GM18868 (cell line): ENCODE measurements around the gene ATE1.

Experiments used
- ATAC-seq: cut with Tn5 transposase; IDR thresholded peaks from one replicate; pipeline ENCODE4 v1.9.1; 2021; ENCODE audit warnings: mild to moderate bottlenecking, moderate library complexity; ENCODE audit not compliant: unreplicated experiment

ATE1 gene

DNA sequence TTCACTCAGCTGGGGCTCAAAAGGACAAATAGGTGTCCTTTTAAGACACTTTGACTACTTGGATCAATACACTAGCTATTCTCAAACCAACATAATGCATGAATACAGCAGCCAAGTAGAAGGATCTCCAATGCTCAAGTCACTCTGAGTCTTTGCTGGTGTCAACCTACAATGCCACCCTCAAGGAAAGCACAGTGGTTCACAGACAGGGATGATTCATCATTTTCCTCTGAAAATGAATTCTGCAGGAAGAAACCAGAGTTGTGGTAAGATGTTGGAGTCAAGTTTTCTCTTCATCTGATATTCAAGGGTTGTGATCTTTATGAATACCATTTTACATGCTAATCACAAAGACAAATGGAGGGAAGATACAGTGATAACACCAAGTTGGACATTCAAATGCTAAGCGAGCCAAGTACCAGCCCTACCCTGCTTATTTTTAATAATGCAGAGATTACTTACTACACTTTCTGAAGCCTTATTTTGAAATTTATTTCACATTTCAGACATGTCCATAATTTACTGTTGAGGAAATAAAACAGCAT is 186.5 kb downstream of the ATE1 start:
- ATAC-seq: no peak

DNA sequence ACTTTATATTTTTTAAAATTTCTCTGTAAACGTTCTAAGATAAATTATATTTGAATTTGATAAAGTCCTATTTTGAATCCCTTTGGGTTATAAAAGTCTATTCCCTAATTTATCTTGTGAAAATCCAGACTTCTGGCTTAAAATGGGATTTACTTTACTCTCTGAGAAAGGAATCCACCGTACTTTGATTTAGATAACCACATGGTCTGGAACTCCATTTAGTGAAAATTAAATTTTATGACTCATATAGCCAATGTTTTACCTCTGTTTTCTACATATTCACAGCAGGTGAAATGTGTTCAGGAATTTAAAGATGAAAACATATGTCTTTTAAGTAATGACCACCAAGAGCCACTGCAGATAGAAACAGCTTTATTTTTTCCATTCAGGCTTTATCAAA is 187.8 kb downstream of the ATE1 start:
- ATAC-seq: no peak

DNA sequence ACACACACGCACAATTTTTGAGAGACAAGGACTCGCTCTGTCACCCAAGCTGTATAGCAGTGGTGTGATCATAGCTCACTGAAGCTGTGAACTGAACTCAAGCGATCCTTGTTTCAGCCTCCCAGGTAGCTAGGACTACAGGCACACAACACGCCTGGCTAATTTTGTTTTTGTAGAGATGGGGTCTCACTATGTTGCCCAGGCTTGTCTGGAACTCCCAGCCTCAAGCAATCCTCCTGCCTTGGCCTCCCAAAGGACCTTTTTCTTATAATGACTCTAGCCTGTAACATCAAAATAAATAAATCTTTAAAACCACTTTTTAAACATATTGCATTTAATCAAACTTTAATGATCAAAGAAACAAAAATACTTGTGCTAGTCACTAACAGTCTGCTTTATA is 188.7 kb downstream of the ATE1 start:
- ATAC-seq: no peak

DNA sequence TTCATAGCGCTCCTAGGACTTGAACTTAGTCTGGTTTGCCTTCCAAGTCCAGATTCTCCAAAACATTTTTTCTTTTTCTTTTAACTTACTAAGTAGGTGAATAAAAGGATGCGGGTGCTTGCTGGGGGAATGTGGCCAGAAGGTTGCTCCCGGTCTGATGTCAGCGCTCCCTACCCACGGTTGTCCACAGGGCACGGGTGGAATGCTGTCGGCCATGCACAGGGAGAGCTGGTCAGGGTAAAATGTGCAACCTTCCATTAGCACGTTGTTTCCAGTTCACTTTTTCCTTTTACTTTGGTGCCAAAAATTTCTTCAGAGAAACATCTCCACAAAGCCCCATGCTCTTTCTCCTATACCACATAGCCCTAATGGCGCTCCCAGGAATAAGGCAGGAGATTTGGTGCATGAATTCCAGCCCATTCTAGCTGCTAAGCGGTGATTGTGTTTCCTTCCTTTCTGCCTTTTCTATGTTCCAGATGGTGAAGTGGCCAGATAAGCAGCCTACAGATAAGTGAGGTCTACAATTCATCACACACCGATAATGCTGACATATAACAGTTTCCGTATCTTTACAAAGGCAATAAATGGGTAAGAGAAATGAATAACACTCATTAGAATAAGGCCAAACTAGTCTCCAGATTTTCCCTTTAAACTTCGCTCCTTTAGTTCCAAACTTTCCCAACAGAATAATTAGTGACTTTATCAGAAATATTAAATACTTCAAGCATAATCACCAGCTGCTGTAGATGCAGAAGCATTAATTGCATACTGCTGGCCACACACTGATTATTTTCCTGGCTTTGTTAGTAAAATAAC is 191.3 kb downstream of the ATE1 start:
- no peak for ATAC-seq

DNA sequence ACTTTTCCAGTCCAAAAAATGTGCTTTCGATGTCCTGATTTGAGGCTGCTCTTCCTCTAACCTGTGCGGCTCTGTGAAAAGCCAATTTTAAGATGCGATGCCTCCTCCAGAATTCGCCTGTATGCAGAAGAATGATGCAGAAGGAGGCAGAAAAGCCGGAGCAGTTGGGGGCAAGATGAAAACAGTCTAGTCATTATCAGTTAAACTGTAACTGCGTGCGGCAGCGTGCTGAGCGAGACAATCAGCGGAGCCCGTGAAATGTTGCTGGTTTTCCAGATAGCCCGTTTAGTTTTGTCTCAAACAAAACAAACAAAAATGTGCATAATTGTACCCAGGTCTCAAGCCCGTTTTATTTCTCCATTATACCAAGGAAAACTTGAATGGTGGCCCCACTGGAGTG is 192.6 kb downstream of the ATE1 start:
- ATAC-seq: no peak

DNA sequence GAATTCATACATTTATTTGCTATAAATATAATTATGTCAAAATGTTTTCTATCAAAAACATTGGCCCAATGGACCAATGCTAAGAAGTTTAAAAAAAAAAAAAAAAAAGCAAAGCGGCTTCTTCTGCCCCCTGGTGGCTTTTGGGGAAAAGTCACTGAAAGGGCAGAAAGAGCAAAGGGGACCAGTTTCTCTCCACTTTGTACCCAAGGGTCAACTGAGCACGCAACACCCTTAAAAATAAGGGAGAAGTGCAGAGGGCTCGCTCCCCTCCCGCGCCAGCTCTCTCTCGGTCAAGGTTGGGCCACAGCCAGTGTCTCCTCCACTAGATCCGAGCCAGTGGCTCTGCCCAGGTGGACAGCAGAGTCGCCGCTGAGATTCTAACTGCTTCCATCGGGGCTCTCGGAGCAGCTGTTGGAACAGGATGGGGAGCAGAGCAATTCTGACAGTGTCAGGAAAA is 193.2 kb downstream of the ATE1 start:
- ATAC-seq: no peak

DNA sequence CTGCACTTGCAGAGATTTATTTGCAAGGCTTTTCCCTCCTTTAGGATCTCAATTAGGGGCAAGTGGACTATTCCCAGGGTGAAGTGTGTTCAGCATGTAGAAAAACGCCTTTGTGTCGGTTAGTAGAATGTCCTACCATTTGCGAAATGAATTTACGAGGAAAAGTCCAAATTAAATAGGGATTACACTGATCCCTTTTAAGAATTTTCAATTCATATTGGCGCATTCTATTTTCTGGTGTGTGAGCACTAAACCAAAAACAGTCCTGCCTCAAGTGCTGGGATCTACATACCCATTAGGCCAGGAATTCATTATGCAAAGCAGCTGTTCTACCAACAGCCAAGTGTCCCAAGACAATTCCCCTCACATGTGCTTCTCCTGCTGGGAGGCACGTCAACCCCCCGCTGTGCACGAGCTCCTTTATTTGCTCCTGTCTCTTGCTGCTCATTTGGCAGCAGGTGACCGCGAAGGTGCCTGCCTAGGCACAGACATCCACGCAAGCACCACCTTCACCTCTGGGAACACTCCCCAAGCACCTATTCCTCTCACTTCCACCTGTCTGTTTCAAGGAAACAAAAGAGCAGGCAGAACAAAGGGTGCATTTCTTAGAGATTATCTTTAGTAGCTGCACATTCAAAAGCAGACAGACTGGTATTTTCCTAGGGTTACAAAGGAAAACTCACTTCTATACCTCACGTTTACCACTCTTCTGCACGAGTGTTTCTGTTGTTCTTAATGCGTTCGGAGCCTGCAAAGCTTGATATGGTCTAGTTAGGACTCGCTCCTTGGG is 195.0 kb downstream of the ATE1 start:
- no peak for ATAC-seq

DNA sequence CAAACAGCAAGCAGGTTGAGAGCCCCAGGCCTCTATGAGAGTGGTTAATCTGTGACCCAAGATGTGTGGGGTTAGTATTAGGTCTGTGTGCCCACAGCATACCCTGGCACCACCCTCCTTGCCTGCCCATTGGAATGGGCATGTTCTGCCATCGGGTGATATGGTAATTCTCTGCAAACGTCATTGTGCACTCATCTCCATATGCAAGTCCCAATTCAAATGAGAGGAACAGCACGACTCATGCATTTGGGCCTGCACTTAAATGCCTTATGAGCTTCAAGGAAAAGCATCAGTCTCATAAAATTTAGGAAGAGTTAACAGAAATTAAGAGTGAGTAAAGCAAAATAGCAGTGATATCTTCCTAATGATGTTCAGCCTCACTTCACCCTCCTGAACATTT is 195.7 kb downstream of the ATE1 start:
- no peak for ATAC-seq

DNA sequence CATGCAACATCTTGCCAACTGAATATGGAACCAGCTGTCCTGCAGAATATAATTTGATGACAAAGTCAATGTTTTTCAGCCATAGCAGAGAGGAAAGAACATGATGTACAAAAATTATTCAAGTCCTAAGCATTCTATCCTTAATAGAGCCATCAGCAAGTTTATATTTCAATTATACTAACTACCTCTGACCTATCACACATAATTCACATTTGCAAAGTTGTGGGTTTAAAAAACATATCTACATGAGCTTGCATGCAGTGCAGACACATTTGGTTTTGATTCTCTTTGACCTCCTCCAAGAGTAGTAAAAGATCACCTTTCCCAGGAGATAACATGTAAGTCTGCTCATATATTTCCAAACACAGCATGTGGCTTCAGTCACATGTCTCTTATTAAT is 203.5 kb downstream of the ATE1 start:
- ATAC-seq: no peak

DNA sequence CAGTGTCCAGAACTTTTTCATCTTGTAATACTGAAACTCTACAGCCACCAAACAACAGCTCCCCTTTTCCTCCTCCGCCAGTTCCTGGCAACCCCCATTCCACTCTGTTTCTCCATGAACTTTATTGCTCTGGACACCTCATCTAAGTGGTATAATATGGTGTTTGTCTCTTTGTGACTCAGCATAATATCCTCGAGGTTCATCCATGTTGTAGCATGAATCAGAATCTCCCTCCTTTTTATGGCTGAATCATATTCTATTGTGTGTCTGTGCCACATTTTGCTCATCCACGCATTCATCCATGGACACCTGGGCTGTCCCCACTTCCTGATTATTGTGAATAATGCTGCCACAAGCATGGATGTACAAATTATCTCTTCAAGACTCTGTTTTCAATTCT is 205.2 kb downstream of the ATE1 start:
- ATAC-seq: no peak

DNA sequence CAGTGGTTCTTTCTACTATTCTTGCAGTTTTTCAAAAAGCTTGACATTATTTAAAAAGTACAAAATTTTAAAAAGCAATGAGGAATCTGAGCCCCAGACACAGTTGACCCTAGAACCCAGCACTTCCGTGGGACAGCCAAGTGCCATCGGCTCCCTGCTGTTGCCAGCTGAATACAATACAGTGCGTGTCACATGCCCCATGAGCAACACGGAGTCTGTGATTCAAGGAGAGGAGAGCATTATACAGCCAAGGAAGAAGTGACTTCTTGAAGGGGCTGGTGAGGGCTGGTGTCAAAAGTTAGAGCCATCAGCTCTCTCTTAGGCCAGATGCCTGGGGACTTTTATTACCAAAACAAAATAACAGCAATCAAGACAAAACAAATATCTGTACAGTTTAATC is 206.6 kb downstream of the ATE1 start:
- ATAC-seq: no peak

DNA sequence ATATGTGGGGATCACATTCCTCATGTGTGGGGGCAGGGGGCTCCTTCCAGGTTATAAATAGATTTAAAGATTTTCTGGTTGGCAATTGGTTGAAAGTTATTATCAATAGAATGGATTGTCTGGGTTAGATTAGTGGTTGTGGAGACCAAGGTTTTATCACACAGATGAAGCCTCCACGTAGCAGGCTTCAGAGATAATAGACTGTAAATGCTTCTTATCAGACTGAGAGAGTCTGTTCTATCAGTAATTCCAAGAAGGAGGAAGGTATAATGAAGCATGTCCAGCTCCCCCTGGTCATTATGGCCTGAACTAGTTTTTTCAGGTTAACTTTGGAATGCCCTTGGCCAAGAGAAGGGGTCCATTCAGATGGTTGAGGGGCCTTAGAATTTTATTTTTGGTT is 211.9 kb downstream of the ATE1 start:
- ATAC-seq: no peak

DNA sequence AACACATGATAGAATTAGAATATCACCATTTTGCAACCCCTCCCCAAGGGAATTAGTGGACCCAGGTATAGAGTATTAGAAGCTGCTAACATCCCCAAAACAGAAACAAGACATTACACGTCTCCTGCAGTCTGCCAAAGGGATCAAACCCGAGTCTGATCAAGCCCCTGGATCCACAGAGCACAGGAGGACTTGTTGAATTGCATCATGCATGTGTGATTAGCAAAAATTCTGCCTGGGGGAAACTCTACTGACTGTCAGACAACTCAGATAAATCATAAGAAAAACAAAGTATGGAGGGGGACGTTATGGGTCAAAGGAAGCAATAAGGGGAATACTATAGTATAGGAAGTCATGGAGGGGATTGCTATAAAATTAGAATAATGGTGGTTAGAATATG is 212.8 kb downstream of the ATE1 start:
- no peak for ATAC-seq

DNA sequence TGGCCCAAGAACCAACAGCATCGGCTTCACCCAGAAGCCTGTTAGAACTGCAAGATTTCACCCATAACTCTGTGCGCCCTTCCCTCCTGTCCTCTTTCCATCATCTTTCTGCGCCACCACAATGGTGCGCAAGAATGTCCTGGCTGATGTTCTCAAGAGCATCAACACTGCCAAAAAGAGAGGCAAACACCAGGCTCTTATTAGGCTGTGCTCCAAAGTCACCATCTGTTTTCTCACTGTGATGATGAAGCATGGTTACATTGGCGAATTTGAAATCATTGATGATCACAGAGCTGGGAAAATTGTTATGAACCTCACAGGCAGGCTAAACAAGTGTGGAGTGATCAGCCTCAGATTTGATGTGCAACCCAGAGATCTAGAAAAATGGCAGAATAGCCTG is 214.3 kb downstream of the ATE1 start:
- no peak for ATAC-seq

DNA sequence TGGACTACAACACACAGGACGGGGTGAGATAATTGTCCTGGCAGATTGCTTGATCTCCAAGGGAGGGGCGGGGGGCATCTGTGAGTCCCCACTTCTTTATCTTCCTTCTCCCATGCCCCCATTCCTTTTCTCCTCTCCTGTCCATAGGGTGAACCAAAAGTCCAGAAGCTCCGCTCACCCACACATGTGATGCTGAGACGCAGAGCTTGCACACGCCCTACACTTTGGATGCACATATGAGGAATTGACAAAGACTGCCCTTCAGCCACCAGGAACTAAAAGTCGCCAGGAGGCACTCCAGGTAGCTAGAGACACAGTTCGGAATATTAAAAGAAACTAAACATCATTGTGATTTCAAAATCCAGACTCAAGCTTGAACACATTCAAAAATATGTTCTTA is 216.9 kb downstream of the ATE1 start:
- ATAC-seq: no peak

DNA sequence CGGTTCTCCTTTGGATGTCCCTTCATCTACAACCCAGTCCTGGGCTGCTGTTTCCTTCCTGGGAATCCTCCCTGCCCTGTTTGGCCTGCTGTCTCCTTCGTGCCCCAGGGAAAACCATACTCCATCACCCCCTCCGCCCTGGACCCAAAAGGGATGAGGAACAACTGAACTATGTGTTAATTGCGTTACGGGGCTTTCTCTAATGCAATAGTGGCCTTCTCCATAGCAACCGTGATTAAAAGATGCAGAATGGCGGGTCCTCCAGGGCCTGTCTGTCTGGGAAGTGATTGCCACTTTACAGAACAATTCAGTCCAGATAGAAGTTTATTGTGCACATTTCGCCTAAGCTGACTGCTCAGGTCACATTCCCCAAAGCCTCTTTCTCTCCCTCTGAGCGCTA is 217.6 kb downstream of the ATE1 start:
- no peak for ATAC-seq

DNA sequence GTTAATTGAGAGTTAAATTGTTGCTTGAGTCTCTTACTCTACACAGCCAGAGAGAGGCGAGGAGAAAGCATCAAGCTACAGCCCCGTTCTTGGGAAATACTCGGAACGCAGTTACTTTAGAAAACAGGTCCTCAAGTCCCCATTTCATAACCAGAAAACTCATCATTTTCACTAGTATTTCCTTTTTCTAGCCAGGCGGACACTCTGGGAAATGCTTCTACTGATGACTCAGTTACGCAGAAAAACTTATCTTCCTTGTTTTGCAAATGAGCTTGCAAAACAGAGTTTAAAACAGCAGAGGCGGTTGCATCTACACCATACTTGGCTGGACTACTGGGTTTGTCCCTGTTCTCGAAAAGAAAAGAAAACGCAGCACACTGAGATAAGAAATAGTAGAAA is 218.2 kb downstream of the ATE1 start:
- ATAC-seq: no peak

DNA sequence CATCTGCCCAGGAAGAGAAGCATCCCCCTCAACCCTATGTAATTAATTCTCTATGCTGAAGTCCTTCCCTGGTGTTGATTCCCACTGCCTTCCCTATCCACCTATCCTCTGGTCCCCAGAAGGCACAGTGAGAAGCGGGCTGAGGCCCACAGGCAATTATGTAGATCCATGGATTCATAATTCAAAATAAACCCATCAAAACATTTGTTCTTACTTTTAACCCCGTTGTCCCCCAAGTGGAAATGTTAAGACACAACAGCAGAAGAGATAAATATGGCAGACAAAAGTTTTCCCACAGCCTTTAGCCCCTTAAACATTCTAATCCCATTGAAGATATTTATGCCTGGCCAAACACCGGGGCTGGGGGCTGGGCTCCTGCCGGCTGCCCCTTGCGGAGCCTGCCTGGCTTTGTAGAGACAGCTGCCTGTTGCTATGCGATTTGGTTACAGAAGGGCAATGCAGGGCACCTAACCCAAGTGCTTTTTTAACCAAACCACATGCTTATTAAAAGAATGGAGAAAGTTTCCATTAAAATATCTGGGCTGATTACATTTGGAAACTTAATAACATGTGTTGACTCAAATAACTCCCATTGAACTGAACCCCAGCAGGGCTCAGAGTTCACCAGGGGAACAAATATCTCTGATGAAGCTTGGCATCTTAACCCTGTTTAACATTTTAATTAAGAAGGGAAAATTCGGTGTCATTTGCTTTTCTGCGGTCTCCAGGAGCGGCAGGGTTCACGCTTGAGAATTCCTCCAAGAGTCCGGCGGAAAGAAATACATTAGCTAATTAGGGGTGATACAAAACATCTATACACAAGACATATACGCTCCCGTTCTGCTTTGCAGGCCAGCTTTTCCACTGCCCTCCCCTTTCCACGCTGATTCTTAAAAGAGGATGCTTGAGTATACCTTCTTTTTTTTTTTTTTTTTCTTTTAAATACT is 218.8 kb downstream of the ATE1 start:
- no peak for ATAC-seq

DNA sequence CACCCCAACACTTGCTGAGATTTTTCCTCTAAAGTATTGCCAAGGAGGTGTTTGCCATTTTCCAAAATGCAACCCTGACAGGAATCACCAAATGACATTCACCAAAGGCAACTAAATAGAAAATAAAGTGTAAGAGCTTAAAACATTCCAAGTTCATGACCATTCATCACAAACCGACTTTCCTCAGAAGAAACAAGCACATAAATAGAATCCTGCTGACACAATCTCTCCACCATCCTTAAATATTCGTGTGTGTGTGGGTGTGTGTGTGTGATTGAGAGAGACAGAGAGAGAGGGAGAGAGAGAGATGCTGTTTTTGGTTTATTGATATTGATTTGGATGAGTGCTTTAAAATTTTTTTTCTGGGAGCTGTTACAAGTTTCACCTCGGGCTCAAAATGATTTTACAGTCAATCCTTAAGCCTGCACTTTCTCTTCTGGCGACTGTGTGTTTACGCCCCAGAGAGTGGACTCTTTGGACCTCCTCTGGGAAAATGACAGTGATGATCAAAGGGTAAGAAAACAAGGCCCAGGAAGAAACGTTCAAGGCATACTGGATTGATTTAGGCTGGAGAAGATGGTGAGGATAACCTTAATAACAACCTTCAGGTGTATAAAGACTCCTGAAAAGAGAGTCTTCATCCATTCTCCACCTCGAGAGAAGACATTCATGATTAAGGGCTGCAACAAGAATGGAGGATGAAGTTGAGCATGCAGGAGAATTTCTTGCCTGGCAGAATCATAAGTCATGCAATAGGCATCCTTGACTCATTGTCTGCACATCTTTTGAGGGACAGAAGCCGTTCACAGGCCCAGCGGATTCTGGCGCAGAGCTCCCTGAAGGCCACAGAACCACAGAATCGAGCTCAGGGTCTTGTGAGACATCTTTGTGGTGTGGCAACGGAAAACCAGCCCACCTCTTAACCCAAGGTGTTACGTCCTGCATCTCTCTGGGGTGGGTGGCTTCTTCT is 225.2 kb downstream of the ATE1 start:
- no peak for ATAC-seq

DNA sequence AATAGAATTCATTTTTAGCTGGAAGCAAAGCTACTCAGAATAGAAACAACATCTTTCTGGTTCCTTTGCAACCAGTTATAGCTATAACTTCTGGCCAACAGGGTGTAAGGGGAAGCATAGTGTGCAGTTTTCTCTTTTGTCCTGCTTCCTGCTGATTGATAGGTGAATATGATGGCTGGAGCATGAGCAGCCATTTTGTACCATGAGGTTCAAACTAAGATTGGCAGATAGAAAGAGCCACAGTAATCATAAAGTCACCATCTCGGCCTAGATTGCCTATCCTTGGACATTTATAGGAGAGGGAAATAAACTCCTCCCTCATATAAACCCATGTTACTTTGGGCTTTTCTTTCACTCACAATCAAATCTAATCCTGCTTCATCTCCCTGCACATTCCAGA is 227.4 kb downstream of the ATE1 start:
- no peak for ATAC-seq
